ENCODE results near the gene IRAK2. TPM values are rescaled to one million over a fixed set of nuclear protein-coding genes. Genes with fewer than 3 reads are reported as not detected.

IRAK2 gene, protein sequence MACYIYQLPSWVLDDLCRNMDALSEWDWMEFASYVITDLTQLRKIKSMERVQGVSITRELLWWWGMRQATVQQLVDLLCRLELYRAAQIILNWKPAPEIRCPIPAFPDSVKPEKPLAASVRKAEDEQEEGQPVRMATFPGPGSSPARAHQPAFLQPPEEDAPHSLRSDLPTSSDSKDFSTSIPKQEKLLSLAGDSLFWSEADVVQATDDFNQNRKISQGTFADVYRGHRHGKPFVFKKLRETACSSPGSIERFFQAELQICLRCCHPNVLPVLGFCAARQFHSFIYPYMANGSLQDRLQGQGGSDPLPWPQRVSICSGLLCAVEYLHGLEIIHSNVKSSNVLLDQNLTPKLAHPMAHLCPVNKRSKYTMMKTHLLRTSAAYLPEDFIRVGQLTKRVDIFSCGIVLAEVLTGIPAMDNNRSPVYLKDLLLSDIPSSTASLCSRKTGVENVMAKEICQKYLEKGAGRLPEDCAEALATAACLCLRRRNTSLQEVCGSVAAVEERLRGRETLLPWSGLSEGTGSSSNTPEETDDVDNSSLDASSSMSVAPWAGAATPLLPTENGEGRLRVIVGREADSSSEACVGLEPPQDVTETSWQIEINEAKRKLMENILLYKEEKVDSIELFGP
- total RNA-seq (2022) = 3.8 and 4.2 TPM in 2 replicates
- percentile 50 among the genes with signal in this experiment for Bru-seq, nascent RNA
- BruChase-seq, experiment 1, labeled RNA remaining after a 2-hour chase = percentile 52 among the genes with signal in this experiment
- percentile 49 among the genes with signal in this experiment for BruChase-seq, experiment 2, labeled RNA remaining after a 6-hour chase
- long read RNA-seq, transcript IRAK2-201 (13 exons, 3,483 nt) = major isoform, 5 of 5 reads
- long read RNA-seq, partial matches to known transcripts = 0 of 5 reads
- long read RNA-seq, other reads (novel, unspliced or antisense) = 0 of 5 reads

DNA sequence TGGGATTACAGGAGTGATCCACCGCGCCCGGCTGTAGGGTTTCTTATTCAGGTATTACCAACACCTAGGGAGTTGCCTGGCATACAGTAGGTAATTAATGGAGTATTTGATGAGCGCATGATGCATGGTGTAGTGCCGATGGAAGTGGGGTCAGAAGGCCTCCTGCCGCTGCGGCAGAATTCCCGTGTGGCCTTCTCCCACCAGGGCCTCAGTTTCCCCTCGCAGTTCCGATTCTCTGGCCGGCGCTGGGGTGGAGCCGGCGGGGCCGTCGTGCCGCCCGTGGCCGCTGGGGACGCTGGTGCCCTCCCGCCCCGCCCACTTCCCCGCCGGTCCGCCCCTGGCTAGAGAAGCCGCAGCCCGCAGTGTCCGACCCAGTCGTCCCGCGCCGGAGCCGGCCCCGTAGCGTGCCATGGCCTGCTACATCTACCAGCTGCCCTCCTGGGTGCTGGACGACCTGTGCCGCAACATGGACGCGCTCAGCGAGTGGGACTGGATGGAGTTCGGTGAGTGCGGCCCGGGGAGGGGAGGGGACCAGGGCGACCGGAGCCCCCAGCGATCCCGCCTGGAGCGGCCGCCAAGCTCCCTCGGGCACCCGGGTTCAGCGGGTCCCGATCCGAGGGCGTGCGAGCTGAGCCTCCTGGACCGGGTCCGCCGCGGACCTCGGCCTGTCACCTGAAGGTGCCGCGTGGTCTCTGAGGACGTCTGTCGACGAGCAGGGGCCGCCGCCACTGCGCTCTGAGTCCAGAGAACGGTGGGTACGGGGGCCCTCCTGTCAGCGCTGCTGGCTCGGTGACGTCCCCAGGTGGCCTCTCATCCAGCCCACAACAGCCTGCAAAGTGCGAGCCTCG is at the start of gene IRAK2:
IRAK2 (plus strand) TSS at position 374 of the 848 bp plus-strand sequence; CDS start at position 410, 36 bp downstream.
- H3K36me3 ChIP-seq (ENCODE audit: control insufficient read depth, insufficient read depth, low read length) = no peaks in the 10 kb centered on the region
- Mint-ChIP-seq H3K36me3 (ENCODE audit: insufficient read depth, unreplicated experiment) (peaks cover 17% of the 10 kb centered on the region), H3K4me3 (ENCODE audit: unreplicated experiment) (peak within 1 kb of the TSS; percentile 68), H3K9me3 (ENCODE audit: unreplicated experiment) (peaks cover 13% of the 10 kb centered on the region), H3K27ac (ENCODE audit: unreplicated experiment) (no peak within 1 kb of the TSS), H3K4me1 (ENCODE audit: low read depth, unreplicated experiment) (no peaks in the 10 kb centered on the region), H3K27me3 (ENCODE audit: insufficient read depth, unreplicated experiment) (no peaks in the 10 kb centered on the region)
- peak within 1 kb of the TSS; percentile 89 for H3K4me3 ChIP-seq (ENCODE audit: low read depth, low read length)
- intact Hi-C loops (cut with micrococcal nuclease; ENCODE audit: unreplicated experiment) = loop anchor here (2.0 to 10.0 kb wide), 3 partner anchors 40 to 120 kb away; no protein-coding TSS in a partner anchor
- no TSS peak for BruUV-seq (replicated peaks)
- TF ChIP-seq, protein P1, sequence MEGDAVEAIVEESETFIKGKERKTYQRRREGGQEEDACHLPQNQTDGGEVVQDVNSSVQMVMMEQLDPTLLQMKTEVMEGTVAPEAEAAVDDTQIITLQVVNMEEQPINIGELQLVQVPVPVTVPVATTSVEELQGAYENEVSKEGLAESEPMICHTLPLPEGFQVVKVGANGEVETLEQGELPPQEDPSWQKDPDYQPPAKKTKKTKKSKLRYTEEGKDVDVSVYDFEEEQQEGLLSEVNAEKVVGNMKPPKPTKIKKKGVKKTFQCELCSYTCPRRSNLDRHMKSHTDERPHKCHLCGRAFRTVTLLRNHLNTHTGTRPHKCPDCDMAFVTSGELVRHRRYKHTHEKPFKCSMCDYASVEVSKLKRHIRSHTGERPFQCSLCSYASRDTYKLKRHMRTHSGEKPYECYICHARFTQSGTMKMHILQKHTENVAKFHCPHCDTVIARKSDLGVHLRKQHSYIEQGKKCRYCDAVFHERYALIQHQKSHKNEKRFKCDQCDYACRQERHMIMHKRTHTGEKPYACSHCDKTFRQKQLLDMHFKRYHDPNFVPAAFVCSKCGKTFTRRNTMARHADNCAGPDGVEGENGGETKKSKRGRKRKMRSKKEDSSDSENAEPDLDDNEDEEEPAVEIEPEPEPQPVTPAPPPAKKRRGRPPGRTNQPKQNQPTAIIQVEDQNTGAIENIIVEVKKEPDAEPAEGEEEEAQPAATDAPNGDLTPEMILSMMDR (IDR thresholded peaks at IDR 0.05; ENCODE audit: insufficient read depth in 1 of 2, low read depth in 1 of 2, low read length in 1 of 2, severe bottlenecking in 1 of 2, unreplicated experiment in 1 of 2) = peak; percentile 53 to 89
- DNase-seq = peak; percentile 73 to 82
- H3K27me3 ChIP-seq (replicated peaks; ENCODE audit: control insufficient read depth, insufficient read depth, low read length) = no peaks in the 10 kb centered on the region
- peaks cover 4% of the 10 kb centered on the region; the same call in 1 of the 2 replicates for H3K4me1 ChIP-seq
- H3K9me3 ChIP-seq = peaks cover 15% of the 10 kb centered on the region
- POLR2A ChIA-PET = interaction anchor here (0.6 to 1.0 kb wide), 2 partner anchors 22 to 39 kb away, joined by 3 to 5 read pairs; no protein-coding TSS in a partner anchor
- CTCF ChIA-PET = interaction anchor here (0.5 to 1.0 kb wide), 3 partner anchors 27 to 39 kb away, joined by 3 to 4 read pairs (median 3); no protein-coding TSS in a partner anchor

DNA sequence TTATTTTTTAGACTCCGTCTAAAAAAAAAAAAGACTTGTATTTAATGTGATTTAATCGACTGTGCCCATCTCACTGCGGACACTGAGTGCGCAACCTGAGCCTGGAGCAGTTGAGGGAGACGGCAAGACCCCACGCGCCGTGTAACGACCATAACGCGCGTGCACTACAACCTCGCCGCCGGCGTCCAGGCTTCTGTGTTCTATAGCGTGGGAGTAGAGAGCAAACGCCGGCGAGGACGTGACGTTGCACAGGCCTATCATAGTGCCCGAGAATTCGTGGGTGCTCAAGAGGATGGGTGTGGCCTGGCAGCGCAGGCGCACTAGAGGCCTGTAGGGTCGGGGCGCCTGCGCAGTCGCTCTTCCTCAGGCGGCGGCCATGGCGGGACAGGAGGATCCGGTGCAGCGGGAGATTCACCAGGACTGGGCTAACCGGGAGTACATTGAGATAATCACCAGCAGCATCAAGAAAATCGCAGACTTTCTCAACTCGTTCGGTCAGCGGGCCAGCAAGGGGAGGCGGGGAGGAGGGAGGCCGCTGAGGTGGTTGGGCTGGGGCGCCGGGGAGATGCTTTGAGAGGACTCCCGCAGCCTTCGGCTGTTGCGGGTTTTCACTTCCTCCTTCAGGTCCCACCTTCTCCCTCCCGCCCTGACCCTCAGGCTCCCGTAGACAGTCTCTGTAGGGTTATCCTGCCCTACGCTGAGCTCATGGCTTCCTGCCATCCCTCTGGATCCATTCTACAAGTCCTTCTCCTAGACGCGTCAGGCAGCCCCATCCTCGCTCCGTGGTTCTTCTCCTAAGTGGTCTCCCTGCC is 49.2 kb upstream of the IRAK2 start, which contains the start of gene BRK1:
BRK1 (plus strand) TSS at position 350 of the 812 bp plus-strand sequence; CDS start at position 377, 27 bp downstream.
- Histone ChIP-seq H3K36me3 (ENCODE audit: control insufficient read depth, insufficient read depth, low read length) (no peaks in the 10 kb centered on the region), H3K9me3 (no peaks in the 10 kb centered on the region), H3K4me1 (no peaks in the 10 kb centered on the region), H3K27me3 (replicated peaks; ENCODE audit: control insufficient read depth, insufficient read depth, low read length) (no peaks in the 10 kb centered on the region), H3K4me3 (ENCODE audit: low read depth, low read length) (peak within 1 kb of the TSS; percentile 76)
- Mint-ChIP-seq H3K9me3 (ENCODE audit: unreplicated experiment) (no peaks in the 10 kb centered on the region), H3K27me3 (ENCODE audit: insufficient read depth, unreplicated experiment) (no peaks in the 10 kb centered on the region), H3K36me3 (ENCODE audit: insufficient read depth, unreplicated experiment) (peaks cover 18% of the 10 kb centered on the region), H3K4me3 (ENCODE audit: unreplicated experiment) (peak within 1 kb of the TSS; percentile 99), H3K27ac (ENCODE audit: unreplicated experiment) (peak within 1 kb of the TSS; percentile 96), H3K4me1 (ENCODE audit: low read depth, unreplicated experiment) (no peaks in the 10 kb centered on the region)
- no TSS peak for BruUV-seq (replicated peaks)
- intact Hi-C loops (cut with micrococcal nuclease; ENCODE audit: unreplicated experiment) = loop anchor here (2.0 kb wide), 1 partner anchor 25 kb away; the partner anchor contains the start of gene VHL
- ChIA-PET POLR2A (interaction anchor here (0.5 to 0.7 kb wide), 6 partner anchors 13 to 773 kb away, joined by 3 to 5 read pairs (median 4); no protein-coding TSS in a partner anchor), CTCF (interaction anchor here (0.6 kb wide), 1 partner anchor 10 kb away, joined by 4 read pairs; no protein-coding TSS in a partner anchor)
- peak; percentile 90 to 94 for DNase-seq
- TF ChIP-seq, protein P1 (IDR thresholded peaks at IDR 0.05; ENCODE audit: insufficient read depth in 1 of 2, low read depth in 1 of 2, low read length in 1 of 2, severe bottlenecking in 1 of 2, unreplicated experiment in 1 of 2) = no peak

Measured in Caco-2 (cell line).